Retinal pigment epithelial cell (primary cell): Measurements from ENCODE around the gene NUP98.

Experiments
- DNase-seq: peaks from one replicate; pipeline ENCODE4 v3.0.0-alpha.2; 2010; ENCODE audit warnings: low read depth
- H3K4me3 ChIP-seq: 2 replicates; pipeline ENCODE4 v1.5.1; 2011; ENCODE audit warnings: mild to moderate bottlenecking, low read length, control low read depth, moderate library complexity
- TF ChIP-seq, protein P1 (sequence below): conservative IDR thresholded peaks from 2 replicates; pipeline ENCODE4 v1.5.1; 2011; ENCODE audit warnings: low read depth, low read length, control low read depth, inconsistent platforms

Gene NUP98

DNA sequence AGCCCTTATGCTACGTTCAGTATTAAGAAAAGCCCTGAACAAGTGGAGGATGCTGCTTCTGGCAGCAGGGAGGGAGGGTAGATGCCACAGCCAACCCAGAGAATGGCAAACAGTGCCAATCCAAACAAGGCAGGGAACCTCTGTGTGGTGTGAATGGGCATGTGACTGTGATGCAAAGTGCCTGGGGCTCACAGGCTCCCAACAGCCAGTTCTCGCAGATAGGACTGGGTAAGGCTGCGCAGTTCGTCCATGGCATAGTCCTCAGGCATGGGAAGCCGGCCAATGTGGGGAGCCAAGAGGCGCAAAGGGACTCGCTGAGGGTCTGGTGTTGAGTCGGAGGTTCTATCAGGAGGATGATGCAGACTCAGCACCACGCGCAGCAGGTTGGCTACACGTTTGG is 121.4 kb downstream of the NUP98 start:
- no peak for DNase-seq
- H3K4me3 ChIP-seq: no peak overlapping the region
- TF ChIP-seq, protein P1, sequence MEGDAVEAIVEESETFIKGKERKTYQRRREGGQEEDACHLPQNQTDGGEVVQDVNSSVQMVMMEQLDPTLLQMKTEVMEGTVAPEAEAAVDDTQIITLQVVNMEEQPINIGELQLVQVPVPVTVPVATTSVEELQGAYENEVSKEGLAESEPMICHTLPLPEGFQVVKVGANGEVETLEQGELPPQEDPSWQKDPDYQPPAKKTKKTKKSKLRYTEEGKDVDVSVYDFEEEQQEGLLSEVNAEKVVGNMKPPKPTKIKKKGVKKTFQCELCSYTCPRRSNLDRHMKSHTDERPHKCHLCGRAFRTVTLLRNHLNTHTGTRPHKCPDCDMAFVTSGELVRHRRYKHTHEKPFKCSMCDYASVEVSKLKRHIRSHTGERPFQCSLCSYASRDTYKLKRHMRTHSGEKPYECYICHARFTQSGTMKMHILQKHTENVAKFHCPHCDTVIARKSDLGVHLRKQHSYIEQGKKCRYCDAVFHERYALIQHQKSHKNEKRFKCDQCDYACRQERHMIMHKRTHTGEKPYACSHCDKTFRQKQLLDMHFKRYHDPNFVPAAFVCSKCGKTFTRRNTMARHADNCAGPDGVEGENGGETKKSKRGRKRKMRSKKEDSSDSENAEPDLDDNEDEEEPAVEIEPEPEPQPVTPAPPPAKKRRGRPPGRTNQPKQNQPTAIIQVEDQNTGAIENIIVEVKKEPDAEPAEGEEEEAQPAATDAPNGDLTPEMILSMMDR: no peak

DNA sequence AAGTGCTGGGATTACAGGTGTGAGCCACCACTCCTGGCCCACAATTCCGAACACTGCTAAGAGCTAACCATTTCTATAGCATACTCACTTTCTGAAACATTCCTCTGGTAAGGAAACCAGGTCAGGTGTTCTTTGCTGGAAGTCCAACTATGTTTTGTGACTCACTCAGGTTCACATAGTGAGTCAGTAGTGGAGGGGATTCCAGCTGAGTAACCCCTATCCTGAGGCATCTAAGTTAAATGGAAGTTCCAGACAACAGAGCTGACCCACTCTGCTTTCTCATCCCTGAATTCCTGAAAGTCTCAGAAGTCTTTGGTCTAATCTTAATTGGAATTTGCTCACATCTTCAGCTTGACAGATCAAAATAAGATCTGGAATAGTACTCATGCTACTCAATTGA is 123.2 kb downstream of the NUP98 start:
- no peak overlapping the region for H3K4me3 ChIP-seq
- peak; percentile 75 for DNase-seq
- TF ChIP-seq, protein P1: no peak

DNA sequence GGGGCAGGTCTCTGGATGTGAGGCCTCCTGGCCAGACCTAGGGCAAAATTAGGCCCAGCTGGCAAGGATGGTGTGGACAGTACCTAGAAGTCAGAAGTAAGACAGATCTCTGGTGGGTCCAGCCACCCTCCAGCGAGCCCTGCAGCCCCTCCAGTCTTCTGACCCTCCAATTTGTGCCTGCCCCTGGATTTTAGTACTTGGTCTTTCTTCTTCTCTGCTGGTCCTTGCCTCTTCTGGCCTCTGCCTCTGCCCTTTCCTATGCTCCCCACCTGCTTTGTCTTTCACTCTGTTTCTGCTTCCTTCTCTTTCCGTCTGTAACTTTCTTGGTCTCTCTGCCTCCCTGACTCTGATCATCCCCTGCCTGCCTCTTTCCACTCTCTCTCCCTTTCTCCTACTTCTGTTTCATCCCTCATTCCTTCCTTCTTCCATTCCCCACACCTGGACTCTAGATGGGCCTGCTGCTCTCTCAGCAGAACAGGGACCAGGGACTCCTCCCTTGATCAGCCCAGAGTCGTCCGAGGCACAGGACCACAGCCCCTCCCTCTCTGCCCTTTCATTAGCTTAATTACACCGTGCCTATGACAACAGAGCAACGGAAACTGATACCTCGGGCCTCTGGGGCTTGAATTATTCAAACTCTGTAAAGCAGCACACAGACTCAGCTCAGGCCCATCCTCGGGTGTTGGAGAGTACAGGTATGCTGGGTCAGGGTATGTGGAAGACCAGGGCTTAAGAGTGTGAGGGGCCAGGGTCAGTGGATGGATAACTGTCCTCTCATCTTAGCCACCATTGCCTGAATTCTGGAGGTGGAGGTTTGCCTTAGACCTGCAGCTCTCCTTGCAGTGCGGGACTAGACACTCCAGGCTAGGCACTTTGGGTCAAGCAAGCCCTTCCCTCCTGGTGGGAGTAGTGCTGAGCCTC is 125.8 kb downstream of the NUP98 start, which contains the start of gene CHRNA10:
Gene CHRNA10 (minus strand): TSS at position 51 of the 921 bp plus-strand sequence. CDS start 72 bp downstream, outside the sequence.
- TF ChIP-seq, protein P1: no peak
- DNase-seq: no peak
- H3K4me3 ChIP-seq: no peak within 1 kb of the TSS

DNA sequence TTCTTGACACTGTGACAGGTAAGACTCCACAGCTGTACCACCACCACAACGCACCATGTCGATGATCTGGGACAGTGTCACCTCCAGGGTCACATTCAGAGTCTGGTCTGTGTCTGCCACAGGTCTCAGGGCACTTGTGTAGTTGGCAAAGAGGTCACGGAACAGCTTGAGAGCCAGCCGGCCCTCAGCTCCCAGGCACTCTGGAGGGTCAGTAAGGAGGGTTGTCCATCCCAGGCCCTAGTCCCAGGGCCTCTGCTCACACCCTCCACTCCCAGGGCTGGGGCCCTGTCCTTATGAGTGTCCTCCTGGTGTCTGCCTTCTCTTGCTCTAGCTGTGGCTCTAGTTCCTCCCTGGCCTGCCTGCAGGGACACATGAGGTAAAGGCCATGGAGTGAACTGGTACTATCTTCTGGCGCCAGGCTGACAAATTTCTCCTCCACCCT is 127.6 kb downstream of the NUP98 start:
- TF ChIP-seq, protein P1: no peak
- no peak overlapping the region for H3K4me3 ChIP-seq
- DNase-seq: no peak

DNA sequence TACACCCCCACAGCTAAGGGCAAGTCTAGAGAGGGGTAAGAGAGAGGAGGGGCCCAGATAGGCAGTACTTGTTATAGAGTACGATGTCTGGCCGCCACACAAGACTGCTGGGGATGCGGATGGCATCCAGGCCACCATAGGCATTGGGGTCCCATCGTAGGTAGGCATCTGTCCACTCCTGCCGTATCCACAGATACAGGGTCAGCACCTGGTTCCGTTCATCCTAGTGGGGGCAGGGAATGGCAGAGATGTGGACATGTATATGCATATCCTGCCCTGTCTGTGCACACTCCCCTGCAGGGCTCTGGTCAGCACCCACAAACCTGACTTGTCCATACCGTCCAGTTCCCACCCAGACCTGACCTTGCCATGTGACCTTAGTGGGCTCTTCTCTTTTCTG is 128.2 kb downstream of the NUP98 start:
- no peak for DNase-seq

DNA sequence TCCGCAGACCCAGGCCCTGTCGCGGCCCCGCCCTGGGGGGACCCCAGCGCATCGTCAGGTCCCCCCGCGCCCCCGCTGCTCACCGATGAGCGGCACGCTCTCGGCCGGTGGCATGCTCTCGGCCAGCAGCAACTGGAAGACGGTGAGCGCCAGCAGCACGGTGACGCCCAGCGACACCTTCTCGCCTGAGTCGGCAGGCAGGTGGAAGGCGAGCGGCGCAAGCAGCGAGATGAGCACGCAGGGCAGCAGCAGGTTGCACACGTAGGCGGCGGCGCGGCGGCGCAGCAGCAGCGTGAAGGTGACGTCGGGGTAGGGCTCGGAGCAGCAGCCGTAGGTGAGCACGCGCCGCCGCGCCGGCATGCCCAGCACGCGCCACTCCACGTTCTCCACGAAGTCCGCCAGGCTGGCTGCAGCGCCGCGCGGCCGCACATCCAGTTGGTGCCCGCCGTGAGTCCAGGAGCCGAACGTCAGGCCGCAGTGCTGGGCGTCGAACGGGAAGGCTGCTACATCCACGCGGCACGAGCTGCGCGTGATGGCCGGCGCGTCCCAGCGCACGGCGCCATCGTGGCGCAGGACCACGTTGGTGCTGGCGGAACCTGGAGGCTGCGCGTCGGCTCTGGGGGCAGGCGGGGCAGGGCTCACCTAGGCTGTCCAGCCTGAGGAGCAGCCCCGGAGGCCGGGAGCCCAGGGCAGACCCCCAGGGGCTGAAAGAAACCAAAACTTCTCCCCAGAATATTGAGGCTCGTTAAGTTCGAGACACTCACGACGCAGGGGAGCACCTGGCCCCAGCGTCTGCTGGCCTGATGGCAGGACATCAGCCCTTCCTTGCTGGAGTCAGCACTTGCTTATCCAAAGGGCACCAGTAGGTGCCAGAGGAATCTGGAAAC is 130.0 kb downstream of the NUP98 start:
- TF ChIP-seq, protein P1: no peak
- no peak for DNase-seq
- no peak overlapping the region for H3K4me3 ChIP-seq

More for the DNA sequence above, 128.2 kb downstream of the NUP98 start:
- H3K4me3 ChIP-seq: no peak overlapping the region
- TF ChIP-seq, protein P1: no peak
